Measurements from ENCODE around the gene TF.

GRCh38 chr3:133773732-133774131 is 27.5 kb downstream of the TF start:
- no peak for TF ChIP-seq CTCF (conservative IDR thresholded peaks at IDR 0.05 in 1 of 2, IDR thresholded peaks at IDR 0.05 in 1 of 2; ENCODE audit: extremely low read depth in 1 of 2, insufficient read depth in 1 of 2, low read depth in 1 of 2, low read length in 2 of 2)
- no peak for TF ChIP-seq EZH2 (IDR thresholded peaks at IDR 0.05; ENCODE audit: borderline replicate concordance, low read length)
